ENCODE data around the gene SMYD2.
A peak's percentile ranks its signal among the peaks of the same experiment; 100 is the strongest.

The SMYD2 gene, protein sequence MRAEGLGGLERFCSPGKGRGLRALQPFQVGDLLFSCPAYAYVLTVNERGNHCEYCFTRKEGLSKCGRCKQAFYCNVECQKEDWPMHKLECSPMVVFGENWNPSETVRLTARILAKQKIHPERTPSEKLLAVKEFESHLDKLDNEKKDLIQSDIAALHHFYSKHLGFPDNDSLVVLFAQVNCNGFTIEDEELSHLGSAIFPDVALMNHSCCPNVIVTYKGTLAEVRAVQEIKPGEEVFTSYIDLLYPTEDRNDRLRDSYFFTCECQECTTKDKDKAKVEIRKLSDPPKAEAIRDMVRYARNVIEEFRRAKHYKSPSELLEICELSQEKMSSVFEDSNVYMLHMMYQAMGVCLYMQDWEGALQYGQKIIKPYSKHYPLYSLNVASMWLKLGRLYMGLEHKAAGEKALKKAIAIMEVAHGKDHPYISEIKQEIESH

DNA sequence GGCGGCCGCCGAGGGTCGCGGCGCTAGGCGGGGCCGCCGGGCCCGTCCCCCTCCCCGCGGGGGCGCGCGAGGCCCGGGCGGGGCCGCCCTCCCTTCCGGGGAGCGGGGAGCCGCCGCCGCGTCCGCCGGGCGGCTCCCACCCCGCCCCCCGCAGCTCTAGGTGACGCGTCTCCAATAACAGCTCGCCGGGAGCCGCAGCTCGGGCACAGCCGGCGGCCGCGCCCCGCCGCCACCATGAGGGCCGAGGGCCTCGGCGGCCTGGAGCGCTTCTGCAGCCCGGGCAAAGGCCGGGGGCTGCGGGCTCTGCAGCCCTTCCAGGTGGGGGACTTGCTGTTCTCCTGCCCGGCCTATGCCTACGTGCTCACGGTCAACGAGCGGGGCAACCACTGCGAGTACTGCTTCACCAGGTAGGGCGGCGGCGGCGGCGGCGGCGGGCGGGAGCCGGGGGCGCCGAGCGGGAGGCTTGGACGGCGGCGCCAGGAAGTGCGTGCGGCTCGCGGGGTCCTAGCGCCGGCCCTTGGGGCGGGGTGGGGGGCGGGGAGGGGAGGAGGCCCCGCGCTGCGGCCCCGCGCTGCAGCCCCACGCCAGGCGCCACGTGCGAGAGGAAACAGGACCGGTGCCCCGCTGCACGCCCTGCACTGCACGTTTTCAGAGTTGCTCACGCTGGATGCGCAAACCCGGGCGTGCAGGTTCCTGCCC, at the start of gene SMYD2:
Gene SMYD2 (plus strand): TSS at position 139 of the 699 bp plus-strand sequence. CDS start 96 bp downstream, at position 235.
- DNase-seq (ENCODE audit: low read depth), result peak; percentile 80

DNA sequence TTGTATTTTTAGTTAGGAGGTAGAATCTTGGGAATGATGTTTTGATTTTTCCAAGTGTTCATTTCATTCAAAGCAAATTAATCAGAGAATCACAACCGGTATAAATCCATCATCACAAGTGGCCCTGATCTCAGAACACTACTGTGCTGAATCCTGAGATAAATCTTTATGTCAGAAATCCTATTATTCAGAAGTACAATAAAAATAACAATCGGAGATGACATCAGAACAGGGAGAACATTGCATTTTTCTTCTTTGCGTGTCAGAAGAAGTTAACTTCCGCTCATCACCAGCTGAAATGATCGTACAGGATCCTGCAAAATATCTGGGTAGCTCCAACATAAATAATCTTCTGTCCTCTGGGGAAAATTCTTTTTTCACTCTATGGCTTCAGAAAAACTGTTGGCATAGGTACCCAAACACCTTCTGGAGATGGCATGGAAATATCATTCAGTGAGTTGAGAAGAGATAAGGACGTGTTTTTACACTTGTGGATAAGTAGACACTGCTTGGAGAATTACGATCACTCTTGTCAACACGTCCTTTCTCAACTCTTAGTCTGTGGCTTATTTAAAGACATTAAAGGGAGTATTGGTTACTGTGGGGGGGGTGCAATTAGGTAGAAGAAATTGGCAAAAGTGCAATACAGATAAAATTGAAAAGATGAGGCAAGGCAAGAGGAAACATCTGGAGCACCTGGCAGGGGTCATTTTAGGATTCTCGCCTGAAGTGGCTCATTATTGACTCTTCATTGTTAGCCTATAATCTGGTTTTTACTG, 46.9 kb upstream of the SMYD2 start:
- no peak for DNase-seq (ENCODE audit: low read depth)

DNA sequence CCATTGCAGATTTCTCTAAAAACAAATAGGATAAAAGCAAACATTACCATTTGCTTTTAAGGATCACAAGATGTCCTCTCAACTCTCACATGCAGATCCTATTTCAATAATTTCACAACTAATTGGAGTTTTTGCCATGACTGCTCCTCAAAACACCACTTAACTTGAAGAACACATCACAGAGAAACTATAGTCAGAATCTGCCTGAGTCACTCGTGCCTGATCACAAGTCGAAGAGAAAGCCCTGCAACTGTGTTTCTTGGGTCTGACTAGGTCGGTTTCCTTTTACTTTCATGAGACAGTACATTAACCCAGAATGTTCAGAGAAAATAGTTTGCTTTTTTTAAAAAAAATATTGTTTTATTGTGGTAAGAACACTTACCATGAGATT, 46.3 kb upstream of the SMYD2 start:
- peak; percentile 57 for DNase-seq (ENCODE audit: low read depth)

DNA sequence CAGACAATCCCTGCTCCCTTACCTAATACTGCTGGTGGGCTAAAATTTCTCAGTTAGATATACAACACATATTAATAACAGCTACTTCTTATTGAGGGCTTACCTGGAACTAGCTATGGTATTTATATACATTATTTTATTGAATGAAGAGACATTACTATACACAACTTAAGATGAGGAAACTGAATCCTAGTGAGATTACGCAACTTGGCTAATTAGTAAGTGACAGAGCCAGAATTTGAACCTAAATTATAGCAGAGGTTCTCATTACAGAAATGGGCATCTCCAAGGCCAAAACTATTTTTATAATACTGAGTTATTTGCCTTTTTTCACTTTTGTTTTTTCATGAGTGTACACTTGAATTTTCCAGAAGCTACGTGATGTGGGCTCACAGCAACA, 44.5 kb upstream of the SMYD2 start:
- no peak for DNase-seq (ENCODE audit: low read depth)

DNA sequence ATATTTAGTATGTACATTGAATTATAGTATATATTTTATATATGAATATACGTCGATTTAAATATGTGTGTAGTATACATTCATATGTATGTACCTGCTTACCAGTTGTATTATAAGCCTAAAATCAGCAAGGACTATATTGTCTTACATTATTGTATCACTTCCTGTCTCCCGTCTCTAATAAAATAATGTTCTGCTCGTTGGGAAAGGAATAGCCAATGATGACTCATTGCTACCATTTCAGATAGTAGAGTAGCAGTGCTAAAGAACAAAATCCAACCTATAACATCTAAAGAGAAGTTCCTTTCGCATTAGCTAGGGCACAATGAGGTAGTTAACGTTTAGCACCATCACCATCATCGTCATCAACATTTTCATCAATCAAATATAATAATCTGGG, 39.9 kb upstream of the SMYD2 start:
- peak; percentile 51 for DNase-seq (ENCODE audit: low read depth)

DNA sequence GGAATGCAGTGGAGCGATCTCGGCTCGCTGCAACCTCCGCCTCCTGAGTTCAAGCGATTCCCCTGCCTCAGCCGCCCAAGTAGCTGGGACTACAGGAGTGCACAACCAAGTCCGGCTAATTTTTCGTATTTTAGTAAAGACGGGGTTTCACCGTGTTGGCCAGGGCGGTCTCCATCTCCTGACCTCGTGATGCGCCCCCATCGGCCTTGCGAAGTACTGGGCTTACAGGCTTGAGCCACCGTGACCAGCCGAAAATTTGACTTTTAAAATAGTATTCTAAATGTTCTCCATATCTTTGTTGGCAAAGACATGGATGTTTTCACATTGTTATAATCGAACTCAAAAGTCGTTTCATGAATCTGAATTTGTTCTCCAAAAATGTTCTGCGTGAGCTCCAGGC, 36.7 kb upstream of the SMYD2 start:
- DNase-seq (ENCODE audit: low read depth), result no peak

DNA sequence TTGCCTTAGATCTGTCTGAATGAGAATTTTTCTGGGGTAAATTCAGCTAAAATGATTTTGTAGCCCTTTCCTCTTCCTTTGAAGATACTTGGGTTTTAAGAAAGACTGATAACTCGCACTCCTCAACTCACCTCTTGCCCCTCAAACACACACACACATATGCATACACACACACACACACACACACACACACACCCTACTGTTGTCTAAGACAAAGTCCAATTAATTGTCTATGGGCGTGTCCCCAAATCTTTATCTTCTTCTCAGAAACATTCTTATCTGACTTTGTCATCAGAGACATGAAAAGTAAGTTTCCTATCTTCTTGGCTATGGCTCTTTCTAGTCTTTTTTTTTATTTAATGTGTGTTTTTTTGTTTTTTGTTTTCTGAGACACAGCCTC, 36.1 kb upstream of the SMYD2 start:
- DNase-seq (ENCODE audit: low read depth), result no peak

DNA sequence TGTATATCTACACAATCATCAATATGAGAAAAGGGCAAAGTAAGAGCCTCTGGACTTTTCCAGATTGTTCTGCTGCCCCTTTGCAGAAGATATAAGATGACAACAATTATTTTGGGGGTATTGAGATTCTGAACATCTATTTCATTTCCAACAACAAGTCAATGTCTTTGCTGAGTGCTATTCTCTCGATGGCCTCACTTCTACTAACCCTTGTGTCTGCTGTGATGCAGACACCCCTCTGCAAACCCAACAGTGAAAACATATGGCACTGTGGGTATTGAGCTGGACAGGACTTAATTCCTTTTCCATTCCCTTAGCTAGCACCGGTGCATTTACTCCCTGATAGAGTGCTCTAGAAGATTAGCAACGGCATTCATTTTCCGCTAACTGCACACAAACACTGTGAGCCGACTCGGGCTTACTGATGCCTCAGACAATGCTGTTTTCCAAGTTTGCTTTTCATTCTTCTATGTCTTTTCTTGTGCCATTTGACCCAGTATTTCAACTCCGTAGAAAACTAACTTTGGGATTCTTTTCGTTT, 33.4 kb upstream of the SMYD2 start:
- DNase-seq (ENCODE audit: low read depth), result no peak

DNA sequence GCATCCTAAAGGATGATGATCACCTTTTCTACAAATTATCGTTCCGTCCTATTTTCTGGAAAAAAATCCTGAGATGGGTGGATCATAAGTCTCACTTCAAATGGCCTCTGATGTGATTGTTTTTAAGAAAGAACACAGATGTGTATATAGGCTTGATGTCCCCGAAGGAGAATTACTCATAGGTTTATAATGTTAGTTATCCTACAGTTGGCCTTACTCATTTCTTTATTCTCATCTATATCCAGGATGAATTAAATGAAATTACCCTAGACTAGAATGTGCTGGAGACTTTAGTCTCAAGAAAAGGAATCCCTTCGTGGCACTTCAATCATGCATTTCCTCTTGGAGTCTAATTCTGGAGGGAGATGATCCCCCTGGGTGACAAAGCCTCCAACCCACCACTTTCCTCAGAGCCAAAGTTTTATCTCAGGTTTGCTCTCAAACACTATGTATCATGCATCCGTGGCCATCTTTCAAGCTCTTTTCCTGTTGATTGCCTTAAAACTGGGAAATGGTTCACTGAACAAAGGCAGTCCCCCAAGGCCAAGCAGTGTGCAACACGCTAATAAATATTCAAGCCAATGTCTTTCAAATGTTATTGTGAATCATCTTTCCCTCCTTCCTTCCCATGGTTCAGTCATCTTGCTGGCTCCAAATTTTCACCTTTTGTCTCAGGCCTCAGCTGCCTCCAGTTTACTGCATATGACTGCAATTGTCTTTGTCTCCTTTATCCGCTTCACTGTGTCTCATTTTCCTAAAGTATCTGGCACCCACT, 32.5 kb upstream of the SMYD2 start:
- DNase-seq (ENCODE audit: low read depth), result peak; percentile 77

DNA sequence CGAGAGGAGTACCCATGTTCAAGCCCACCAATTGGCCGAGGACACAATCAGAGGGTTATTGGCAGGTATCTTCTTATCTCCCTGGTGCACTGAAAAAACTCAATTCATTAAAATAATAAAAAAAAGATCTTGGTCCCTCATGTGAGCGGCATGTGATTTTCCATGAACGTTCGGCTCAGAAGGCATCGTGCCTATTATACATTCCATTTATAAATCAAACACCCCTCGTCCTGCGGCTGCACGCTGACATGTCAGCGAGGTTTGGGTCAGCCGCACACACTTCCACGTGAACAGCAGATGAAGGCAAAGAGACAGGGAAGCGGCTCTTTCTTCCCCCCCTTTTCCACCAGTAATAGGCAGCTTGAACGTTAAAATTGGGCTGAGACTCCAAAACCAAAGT, 31.3 kb upstream of the SMYD2 start:
- no peak for DNase-seq (ENCODE audit: low read depth)

DNA sequence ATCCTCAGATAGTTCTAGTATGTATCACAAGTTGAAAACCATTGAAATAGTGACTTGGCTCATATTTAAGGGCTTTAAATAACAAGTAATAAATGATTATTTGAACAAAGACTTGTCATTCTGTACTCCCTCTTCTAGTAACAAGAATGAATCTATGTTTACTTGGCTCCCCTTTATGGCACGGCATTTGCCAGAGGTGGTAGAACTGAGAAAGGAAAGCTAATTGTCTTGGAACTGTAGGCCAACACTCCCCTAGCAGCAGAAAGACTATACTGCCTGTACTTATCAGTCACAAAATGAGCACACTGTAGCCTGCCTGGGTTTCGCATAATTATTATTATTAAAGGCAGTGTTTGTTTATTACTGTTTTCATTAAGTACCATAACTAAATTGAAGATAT, 29.6 kb upstream of the SMYD2 start:
- no peak for DNase-seq (ENCODE audit: low read depth)

DNA sequence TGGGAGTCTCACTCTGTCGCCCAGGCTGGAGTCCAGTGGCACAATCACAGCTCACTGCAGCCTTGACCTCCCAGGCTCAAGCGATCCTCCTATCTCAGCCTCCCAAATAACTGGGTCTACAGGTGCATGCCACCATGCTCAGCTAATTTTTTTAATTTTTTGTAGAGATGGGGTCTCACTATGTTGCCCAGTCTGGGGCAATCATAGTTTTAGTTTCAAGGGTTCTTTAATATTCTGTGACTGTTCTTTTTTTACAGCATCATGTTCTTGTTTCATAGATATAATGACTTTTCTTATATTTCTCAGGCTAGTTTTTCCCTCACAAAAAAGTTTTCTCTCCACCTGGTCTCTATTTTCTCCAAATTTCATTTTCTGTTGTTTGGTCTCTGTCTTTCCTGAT, 25.4 kb upstream of the SMYD2 start:
- no peak for DNase-seq (ENCODE audit: low read depth)

DNA sequence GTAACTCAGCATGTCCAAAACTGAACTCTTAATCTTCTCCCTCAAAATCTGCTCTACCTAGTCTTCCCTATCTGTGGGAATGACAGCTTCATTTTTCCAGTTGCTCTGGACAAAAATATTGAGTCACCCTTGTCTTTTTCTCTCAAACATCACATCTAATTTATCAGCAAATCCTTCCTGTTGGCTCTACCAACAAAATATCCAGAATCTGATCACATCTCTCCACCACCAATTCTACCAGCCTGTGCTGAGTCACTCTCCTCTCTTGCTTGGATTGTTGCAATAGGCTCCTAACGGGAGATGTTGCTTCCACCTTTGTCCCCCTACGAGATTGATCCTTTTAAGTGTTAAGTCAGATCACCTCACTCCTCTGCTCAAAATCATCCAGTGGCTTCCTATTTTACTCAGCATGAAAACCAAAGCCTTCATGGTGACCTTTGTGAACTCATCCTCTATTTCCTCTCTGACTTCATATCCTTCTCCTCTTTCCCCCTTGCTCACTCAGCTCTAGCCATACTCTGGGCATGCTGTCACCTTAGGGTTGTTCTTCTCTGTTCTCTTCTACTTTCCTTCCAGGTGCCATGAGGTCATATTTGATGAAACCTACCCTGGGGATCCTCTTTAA, 21.5 kb upstream of the SMYD2 start:
- DNase-seq (ENCODE audit: low read depth), result peak; percentile 72

DNA sequence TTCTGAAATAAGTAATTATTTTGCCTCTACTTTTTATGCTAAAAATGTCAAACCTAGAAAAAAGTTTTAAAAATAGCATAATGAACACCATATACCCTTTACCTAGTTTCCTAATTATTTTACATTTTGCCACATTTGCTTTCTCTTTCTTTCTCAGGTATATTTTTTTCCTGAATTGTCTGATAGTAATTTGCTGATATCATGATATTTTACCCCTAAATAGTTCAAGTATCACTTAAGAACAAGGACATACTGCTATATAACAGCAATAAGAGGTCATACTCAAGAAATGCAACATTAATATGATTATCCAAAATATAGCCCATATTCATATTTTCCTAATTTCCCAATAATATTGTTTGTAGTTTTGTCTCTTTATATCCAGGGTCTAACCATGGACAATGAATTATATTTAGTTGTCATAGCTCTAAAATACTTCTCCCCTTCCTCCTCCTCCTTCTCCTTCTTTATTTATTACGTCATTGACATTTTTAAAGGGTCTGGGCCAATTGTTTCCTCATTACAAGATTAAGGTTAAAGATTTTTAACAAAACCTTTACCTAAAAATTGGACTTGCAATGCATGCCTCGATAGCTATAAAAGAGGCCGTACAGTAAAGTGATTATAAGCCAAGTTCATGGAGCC, 20.3 kb upstream of the SMYD2 start:
- no peak for DNase-seq (ENCODE audit: low read depth)

DNA sequence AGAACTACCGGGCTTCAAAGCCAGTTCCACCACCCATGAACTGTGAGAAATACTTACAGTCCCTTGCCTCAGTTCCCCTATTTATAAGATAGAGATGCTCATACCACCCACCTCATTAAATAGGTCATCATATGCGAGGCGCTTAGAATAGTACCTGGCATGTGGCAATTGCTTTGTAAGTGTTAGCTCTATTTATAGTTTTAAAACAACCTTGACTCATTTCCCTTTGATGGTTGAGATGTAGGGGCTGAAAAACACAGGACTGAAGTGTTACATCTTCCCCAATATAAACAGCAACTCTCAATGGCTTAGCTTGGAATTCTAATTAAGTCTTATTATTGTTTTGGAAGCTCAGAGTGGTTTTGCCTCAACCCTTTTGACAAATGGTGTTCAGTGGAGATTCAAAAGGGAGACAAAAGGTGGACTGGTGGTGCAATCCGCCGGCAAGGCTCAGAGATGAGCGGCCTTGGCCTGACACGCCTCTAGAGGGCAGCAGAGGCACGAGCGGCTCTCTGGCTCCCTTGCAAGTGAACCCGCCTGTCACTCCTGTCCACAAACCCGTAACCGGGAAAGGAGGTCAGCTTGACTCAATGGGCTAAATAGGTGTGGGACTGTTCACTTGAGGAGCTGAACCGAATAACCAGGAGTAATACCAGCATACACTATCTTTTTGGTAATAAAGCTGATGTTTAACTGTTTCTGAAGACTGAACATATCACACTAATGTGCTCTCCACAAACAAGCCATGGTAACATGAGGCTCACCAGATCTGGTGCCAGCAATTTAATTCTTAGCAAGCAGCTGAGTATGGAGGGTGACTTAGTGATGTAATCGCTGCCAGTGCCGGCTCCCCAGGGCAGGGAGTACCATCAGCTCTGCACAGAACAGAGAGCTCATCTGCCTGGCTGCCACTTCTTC, 19.5 kb upstream of the SMYD2 start:
- peak; percentile 80 for DNase-seq (ENCODE audit: low read depth)

DNA sequence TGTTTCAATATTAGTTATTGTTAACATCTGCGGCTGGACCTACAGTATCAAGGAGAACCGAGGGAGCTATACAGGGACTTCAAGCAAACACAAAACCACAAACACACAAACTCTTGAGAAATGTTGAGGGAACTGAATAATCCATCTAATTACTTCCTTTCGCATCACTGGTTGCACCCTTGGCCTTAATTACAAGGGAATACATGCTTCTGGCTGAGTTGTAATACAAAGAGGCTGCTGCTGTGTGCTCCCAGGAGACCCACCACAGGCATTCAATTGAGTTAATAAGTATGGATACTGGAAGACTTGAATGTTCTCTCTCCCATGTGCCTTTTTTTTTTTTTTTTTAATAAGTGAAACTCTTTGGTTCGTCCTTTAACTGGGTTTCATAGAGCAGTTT, 16.8 kb upstream of the SMYD2 start:
- no peak for DNase-seq (ENCODE audit: low read depth)

DNA sequence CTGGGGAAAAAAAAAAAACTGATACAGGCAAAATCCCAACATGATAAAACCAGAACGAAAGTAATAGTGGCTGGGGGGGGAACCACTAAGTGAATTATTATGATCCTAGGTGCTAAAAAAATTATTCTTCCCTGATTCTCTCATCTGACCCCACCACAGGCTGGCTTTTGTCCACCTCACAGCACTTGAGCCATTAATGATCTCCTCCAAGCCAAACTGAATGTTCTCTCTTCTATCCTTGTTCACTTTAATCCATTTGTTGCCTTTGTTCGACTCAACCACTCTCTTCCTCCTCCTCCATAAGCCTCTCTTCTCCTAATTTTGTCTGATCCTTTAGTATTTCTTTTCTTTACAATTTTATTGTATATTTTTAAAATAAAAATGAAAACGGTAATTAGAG, 16.0 kb upstream of the SMYD2 start:
- no peak for DNase-seq (ENCODE audit: low read depth)

DNA sequence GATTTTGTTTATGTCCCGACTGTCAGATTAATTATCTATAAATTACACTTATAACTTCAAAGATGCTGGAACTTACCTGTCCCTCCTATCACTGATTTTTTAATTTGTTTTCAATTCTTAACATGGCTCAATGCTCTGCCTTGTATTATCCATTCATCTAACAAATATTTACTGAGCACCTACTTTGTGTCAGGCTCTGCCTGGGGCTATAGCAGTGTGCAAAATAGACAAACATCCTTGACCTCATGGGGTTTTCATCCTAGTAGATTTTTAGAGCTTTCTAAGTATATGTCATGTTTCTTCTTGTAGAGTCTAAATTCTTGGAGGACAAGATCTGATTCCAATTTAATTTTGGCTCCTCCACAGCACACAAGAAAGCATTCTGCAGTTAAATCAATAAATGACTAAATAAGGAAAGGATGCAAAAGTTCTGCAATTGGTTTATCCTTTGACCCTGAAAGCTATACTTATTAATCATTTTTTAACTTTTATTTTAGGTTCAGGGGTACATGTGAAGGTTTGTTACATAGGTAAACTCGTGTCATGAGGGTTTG, 10.8 kb upstream of the SMYD2 start:
- peak; percentile 23 for DNase-seq (ENCODE audit: low read depth)

DNA sequence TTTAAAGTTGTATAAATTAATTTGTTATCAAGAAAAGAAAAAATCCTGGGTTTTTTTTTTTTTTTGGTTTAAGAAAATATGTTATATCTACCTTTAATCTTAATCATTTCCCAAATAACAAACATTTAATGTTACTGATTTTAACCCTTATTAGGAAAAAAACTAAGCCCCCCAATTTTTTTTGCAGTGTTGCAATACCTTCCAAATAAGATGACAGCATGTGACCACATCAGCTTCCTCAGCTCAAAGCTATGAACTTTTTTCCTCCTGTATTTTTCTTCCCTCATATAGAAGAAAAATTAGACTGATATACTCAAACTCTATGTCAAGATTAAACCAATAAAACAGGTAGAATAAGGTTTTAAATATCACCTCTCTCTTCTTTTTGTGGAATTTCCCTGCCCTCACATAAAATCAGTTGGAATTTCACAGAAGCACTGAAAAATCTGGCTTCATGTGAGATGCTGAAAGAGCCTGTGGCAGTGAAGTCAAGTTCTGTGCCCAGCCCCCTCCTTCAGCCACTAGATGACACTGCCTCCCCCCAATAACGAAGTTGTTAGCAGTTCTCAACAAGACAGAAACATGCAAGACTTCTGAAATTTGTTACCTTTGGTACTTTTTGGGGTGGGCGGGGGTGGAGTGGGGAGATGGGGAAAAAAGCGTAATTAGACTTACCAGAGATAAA, 9.6 kb upstream of the SMYD2 start:
- DNase-seq (ENCODE audit: low read depth), result no peak
